ENCODE data around the gene CITED4. TPM values are rescaled to one million over a fixed set of nuclear protein-coding genes. Genes with fewer than 3 reads are reported as not detected.
A peak's percentile ranks its signal among the peaks of the same experiment; 100 is the strongest.

CITED4 gene
- total RNA-seq, 1 donor from 2014 or later, result 55.5 TPM

DNA sequence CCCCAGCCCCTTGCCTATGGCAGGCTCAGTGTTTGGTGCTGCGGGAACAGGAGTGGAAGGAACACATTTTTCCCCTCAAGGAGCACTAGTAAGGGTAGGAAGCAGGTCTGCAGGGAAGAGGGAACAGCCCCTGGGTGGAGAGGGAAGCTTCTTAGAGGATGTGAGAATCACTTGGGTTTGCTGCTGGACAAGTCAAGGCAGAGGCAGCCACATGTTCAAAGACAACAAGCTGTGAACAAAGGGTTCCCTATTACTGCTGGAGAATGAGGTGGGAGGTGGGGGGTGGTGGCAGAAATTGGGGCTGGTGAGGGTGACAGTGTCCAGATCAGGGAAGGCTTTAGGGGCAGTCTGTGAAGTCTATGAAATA lies 24.8 kb upstream of the CITED4 start:
- DNase-seq (ENCODE audit: low read depth), result no peak

DNA sequence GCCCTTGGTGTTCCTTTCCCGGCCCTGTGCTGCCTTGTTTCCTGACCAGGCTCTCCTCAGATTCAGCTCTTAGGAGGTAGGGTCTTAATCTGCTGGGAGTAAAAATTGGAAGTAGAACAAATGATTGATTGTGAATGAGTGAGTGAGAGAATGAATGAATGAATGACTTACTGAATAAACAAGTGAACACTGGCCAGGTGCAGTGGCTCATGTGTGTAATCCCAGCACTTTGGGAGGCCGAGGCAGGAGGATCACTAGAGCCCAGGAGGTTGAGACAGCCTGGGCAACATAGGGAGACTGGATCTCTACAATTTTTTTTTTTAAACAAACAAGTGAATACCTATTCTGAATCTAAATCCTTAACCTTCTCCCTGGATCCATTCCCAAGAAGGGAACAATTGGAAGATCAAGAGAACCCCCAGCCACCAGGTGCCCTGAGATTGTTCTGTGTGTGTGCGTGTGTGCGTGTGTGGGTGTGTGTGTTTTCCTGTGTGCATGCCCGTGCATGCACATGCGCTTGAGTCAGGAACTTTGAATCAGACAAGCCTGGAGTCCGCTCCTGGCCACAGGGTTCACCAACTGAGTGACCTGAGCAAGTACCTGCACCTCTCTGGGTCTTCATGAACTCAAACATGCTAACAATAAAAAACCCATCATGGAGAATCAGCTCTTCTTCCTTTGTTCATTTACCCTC lies 24.3 kb upstream of the CITED4 start:
- DNase-seq (ENCODE audit: low read depth), result no peak
- TF ChIP-seq, protein P1, sequence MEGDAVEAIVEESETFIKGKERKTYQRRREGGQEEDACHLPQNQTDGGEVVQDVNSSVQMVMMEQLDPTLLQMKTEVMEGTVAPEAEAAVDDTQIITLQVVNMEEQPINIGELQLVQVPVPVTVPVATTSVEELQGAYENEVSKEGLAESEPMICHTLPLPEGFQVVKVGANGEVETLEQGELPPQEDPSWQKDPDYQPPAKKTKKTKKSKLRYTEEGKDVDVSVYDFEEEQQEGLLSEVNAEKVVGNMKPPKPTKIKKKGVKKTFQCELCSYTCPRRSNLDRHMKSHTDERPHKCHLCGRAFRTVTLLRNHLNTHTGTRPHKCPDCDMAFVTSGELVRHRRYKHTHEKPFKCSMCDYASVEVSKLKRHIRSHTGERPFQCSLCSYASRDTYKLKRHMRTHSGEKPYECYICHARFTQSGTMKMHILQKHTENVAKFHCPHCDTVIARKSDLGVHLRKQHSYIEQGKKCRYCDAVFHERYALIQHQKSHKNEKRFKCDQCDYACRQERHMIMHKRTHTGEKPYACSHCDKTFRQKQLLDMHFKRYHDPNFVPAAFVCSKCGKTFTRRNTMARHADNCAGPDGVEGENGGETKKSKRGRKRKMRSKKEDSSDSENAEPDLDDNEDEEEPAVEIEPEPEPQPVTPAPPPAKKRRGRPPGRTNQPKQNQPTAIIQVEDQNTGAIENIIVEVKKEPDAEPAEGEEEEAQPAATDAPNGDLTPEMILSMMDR (conservative IDR thresholded peaks at IDR 0.05; ENCODE audit: low read depth, low read length), result no peak
- no peak overlapping the region for H3K4me3 ChIP-seq (ENCODE audit: low read depth, low read length)

More for the DNA sequence above, 24.8 kb upstream of the CITED4 start:
- no peak overlapping the region for H3K4me3 ChIP-seq (ENCODE audit: low read depth, low read length)
- TF ChIP-seq, protein P1 (conservative IDR thresholded peaks at IDR 0.05; ENCODE audit: low read depth, low read length), result no peak

DNA sequence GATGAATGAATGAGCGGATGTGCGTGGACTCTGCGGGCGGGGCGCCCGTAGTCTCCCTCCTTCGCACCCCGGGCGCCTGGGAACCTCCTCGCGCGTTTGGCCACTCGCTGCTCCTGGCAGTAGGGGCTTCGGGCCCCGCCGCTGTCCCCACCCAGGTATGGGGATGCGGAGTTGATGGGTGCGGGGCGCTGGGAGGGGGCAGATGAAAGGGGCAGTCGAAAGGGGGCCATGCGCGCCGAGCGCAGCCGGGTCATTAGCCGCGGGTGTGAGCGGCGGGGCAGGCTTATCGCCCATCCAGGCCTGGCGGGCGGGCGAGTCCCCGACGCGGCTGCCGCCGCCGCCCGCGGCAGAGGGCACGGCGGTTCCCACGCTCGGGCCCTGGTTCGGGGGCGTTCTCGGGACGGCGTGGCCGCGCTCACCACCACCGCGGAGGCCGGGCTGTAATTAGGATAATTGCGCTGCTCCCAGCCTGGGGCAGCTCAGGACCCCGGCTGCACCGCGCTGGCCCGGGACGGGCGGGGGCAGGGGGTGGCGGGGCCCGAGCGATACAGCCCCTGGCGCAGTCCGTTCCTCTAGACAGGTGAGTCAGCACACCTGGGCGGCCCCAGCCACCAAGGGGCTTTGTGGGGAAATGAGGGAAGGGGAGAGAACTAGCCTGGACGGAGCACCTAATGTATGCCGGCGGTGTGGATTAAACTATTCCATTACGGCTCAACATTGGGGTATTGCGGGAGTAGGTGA lies 22.1 kb upstream of the CITED4 start:
- TF ChIP-seq, protein P1 (conservative IDR thresholded peaks at IDR 0.05; ENCODE audit: low read depth, low read length), result no peak
- peak overlapping the region; percentile 36 for H3K4me3 ChIP-seq (ENCODE audit: low read depth, low read length)
- DNase-seq (ENCODE audit: low read depth), result no peak

DNA sequence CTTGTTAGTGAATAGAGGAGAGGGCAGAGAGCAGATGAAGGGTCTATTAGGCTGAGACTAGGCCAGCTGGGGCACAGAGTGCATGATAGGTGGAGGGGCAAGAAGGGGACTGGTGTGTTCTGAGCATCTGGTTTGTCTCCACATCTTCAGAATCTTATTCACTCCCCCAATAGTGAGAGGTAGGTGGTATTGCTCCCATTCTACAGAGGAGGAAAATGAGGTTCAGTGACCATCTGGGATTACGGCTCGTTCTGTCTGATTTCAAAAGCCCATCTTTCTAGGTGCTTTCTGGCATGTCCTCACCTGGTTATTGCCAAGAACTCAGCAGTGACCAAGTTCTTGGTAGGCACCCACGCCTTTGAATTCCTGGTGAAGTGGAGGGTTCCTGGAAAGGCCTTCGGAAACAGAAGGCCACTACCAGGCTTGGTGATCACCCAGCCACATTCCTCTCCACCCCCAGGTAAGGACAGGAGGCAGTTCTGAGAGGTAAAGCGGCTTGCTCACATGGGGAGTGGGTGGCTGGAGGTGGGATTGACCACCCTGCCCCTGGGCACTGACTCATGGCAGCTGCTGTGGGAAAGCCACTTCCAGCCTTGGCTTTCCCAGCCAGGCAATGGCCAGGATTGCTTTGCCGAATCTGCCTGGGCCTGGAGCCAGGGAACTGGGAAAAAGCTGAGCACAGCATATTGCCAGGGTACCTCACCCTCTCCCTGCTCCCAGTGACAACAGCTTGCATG lies 18.8 kb upstream of the CITED4 start:
- no peak for DNase-seq (ENCODE audit: low read depth)
- TF ChIP-seq, protein P1 (conservative IDR thresholded peaks at IDR 0.05; ENCODE audit: low read depth, low read length), result no peak
- H3K4me3 ChIP-seq (ENCODE audit: low read depth, low read length), result no peak overlapping the region

DNA sequence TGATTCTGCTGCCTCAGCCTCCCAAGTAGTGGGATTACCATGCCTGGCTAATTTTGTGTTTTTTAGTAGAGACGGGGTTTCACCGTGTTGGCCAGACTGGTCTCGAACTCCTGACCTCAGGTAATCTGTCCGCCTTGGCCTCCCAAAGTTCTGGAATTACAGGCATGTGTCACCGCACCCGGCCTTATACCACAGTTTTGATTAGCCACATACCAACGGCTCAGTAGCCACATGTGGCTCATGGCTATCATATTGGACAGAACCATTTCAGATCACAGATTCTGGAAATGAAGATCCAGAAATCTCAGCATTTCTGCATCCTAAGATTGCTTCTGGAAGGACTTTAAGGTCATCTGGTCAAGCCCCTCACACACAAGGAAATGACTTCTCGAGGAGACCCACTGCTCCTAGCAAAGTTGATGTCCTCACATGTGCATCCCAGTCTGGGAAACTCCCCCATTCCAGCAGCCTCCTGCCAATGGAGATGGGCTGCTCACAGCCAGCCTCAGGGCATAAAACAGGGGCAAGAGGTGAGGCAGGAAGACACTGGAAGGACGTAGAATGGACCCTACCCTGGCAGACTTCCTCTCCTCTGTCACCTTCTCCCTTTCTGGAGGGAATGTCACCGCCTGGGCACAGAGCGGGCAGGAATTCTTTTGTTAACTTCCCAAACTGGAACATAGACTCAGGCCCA lies 17.5 kb upstream of the CITED4 start:
- TF ChIP-seq, protein P1 (conservative IDR thresholded peaks at IDR 0.05; ENCODE audit: low read depth, low read length), result no peak
- H3K4me3 ChIP-seq (ENCODE audit: low read depth, low read length), result no peak overlapping the region
- DNase-seq (ENCODE audit: low read depth), result no peak

DNA sequence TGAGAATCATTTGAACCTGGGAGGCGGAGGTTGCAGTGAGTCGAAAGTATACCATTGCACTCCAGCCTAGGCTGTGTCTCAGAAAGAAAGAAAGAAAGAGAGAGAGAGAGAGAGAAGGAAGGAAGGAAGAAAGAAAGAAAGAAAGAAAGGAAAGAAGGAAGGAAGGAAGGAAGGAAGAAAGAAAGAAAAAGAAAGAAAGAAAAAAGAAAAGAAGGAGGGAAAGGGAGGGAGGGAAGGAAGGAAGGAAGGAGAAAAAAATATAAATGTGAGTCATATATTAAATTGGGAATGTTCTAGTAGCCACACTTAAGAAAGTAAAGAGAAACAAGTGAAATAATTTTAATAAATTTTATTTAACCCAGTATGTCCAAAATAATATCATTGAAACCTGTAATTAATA lies 16.7 kb upstream of the CITED4 start:
- TF ChIP-seq, protein P1 (conservative IDR thresholded peaks at IDR 0.05; ENCODE audit: low read depth, low read length), result no peak
- H3K4me3 ChIP-seq (ENCODE audit: low read depth, low read length), result no peak overlapping the region
- DNase-seq (ENCODE audit: low read depth), result no peak
